AML-193 (cell line): ENCODE results near the gene SUN5.

Experiments
- DNase-seq, 2 experiments: peaks; one replicate each; lab custom pipeline; 2025; lab: John Stamatoyannopoulos, UW

The SUN5 gene

GRCh38 chr20:33026779-33027759 is 22.8 kb upstream of the SUN5 start:
- no peak for DNase-seq

- no peak for DNase-seq
Measured at GRCh38 chr20:33026072-33026778, 22.0 kb upstream of the SUN5 start.

- no peak for DNase-seq
Measured at GRCh38 chr20:33025318-33025876, 21.2 kb upstream of the SUN5 start.

DNA sequence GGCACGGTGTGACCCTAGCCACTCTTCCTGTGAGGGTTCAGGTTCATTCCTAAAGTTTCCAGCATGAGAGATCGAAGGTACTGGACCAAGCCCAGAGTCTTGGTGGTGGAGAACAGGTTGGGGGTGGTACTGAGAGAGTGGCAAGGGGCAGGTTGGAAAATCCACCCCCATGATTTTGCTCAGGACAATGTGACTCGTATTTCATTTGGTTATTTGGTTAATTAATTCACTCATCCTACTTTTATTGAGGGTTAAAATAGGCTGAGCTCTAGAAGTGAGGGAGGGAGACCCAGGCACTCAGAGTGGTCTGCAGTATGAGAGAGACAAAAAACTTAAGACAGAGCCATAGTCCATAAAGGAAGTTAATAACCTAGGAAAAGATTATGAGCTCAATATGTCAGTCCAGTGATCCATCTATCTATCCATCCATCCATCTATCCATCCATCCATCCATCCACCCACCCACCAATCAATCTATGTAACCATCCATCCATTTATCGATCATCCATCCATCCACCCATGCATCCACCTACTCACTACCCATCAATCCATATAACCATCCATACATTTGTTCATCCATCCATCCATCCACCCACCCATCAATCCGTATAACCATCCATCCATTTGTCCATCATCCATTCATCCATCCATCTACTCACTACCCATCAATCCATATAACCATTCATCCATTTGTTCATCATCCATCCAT is 20.5 kb upstream of the SUN5 start:
- DNase-seq: no peak

DNA sequence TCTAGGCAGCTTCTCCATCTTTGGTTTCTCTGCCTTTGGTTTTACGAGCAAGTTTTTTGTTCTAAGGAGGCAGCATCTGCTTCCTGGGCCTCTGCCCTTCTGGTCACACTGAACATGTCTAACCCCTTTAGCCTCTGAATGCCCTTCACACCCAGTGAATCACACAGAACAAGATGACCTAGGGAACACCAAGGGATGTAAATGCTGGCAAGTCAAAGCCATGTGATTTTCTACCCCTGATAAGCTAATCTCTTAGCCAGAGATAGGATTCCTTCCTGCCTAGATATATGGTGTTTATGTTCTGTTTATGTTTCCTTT is 20.0 kb upstream of the SUN5 start:
- DNase-seq: no peak

DNA sequence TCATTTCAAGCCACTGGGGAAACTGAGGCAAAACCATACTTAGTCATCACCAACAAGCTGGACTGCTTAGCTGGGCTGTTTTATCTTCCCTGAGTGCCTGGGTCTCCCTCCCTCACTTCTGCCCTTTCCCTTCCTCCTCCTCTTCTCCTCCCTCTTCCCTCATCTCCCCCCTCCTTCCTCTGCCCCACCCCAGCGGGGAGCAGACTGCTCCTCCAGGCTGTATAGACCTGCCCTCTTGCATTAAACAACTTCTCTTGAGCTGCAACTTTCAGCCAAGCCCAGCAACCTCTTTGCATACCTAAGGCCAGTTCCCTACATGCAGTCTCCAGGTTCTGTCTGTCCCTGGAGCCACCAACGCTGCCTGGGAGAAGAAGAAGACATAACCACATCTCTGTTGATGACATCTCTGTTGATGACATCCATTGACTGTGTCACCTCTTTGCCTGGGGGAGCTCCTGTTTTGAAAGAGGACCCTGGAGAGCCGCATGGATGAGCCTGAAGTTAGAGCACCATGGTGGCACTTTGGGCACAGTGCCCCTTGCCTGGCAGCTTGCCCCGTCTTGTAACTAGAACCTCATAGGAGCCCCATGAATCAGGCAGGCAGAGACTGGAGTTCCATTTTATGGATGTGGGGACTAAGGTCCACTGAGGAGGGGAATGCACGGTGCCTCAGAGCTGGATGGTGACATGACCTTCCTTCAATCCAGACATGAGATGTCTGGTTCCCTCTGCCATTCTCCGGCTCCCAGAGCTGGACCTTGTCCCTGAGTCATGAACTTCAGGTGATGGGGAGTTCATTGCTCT is 19.4 kb upstream of the SUN5 start:
- no peak for DNase-seq

GRCh38 chr20:33022694-33023438 is 18.6 kb upstream of the SUN5 start:
- DNase-seq: no peak

DNA sequence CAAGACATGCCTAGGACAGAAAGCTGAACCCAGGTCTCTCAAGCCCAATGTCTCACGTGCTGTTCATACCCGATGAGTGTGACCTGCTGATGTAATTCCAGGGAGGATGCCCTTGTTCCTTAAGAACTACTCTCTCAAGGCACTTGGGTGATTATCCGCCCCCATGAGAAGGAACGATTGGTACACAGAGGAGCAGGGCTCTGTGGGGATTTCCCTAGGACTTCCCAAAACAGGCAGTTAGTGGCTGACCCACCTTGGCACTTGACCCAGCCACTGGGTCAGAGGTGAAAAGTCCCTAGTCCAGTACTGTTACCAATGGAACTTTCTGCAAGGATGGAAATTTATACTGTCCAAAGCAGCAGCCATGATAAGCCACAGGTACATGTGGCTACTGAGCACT is 18.1 kb upstream of the SUN5 start:
- no peak for DNase-seq

- DNase-seq: no peak
Measured at GRCh38 chr20:33021879-33022278, 17.6 kb upstream of the SUN5 start.

- DNase-seq: no peak
Measured at GRCh38 chr20:33020278-33021161, 16.3 kb upstream of the SUN5 start.

DNA sequence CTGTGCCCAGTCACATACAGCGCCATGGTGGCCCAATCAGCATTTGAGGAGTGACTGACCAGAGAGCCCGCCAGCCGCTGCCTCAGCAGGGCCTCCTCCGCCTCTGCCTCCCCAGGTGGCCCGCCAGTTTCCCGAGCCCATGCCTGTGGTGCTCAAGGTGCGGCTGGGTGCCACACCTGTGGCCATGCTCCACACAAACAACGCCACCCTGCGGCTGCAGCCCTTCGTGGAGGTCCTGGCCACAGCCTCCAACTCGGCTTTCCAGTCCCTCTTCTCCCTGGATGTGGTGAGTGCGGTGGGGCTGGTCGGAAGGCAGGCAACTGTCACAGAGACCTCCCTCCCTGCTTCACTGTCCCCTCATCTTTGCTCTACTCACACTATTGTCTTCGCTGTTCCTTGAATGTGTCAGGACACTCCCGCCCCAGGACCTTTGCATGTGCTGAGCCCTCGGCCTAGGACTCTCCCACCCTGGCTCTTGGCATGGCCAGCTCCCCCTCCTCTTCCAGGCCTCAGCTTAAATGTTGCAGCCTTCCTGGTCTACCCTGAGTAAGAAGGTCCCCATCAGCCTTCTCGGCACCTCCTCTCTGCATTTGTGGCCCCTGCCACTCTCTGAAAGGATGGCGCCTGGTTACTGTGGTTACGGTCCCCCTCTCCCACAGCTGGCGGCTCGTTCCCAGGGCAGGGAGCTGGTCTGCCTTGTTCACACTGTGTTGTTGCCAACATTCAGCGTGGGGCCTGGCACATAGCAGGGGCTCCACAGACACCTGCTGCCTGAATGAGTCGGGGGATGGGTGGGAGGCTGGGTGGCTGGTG is 15.4 kb upstream of the SUN5 start:
- DNase-seq: no peak

- no peak for DNase-seq
Measured at GRCh38 chr20:33018169-33018931, 14.1 kb upstream of the SUN5 start.

GRCh38 chr20:33017542-33017941 is 13.3 kb upstream of the SUN5 start:
- no peak for DNase-seq

GRCh38 chr20:33016581-33017109 is 12.4 kb upstream of the SUN5 start:
- DNase-seq: no peak

GRCh38 chr20:33015700-33016580 is 11.7 kb upstream of the SUN5 start:
- DNase-seq: no peak

- no peak for DNase-seq
Measured at GRCh38 chr20:33015114-33015484, 10.9 kb upstream of the SUN5 start.
